Measurements from ENCODE around the gene AKAP10. TPM values are rescaled to one million over a fixed set of nuclear protein-coding genes. Genes with fewer than 3 reads are reported as not detected.

Gene AKAP10
- total RNA-seq, 1 experiment from 2014 or later: 31.6 TPM

DNA sequence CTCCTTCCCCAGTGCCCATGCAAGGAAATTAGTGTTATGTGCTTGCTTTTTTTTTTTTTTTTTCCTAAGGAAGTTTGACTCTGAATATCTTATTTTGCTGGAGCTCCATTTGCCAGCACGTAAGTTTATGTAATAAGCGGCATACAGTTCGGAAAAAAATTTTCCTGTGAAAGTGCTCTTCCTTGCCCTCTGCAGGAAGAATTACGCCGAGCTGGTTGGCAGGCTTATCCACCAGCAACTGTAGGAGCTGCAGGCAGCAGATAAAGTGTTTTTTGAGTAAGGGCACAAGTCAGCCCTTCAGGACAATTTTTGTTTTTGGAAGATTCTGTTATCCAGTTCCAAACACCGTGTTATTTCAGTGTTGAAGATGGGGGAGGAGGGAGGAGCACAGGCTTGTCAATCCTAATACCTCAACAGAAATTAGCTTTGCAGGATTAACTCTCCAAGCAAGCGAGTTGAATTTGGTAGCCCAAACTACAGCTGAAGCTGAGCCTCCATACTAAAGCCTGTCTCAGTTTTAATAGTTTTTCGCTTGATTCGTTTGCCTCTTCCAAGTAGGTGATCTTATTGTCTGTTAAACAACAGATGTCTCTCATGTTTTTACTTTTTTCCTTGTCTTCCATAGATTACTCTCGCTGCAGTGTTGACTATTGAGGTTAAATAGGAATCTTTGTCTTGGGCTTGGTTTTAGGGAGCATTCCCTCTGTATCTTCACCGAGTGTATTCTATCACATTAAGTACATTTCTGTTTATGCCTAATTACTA, 32.7 kb upstream of the AKAP10 start:
- H3K9me2 ChIP-seq (ENCODE audit: insufficient read depth): no peaks in the 10 kb centered on the region
- H3K4me2 ChIP-seq (ENCODE audit: low read length): peak overlapping the region; percentile 91
- no peak overlapping the region; the same call in 1 of the 2 replicates for H3K27ac ChIP-seq (ENCODE audit: low read depth, low read length)
- peak; percentile 54 for DNase-seq (ENCODE audit: low read depth, low spot score)
- H2AFZ ChIP-seq (ENCODE audit: low read depth, low read length, poor library complexity, severe bottlenecking): peak overlapping the region; percentile 41
- H3K4me1 ChIP-seq (ENCODE audit: control insufficient read depth in 1 of 2, insufficient read depth in 2 of 2, low read length in 2 of 2): peaks cover 5 to 25% of the 10 kb centered on the region in 2 experiments; a peak in 2 of 4 replicates
- no peaks in the 10 kb centered on the region for H3K79me2 ChIP-seq (ENCODE audit: insufficient read depth, low read length)
- intact Hi-C loops (cut with micrococcal nuclease): no loop called here
- H3K9ac ChIP-seq (ENCODE audit: low read length): peak overlapping the region; percentile 40; the same call in 1 of the 2 replicates
- H3K9me3 ChIP-seq (ENCODE audit: control insufficient read depth in 1 of 2, insufficient read depth in 1 of 2, low read depth in 1 of 2, low read length in 2 of 2): no peaks in the 10 kb centered on the region
- no peak for TF ChIP-seq EZH2 (IDR thresholded peaks at IDR 0.05)
- TF ChIP-seq, protein P1, sequence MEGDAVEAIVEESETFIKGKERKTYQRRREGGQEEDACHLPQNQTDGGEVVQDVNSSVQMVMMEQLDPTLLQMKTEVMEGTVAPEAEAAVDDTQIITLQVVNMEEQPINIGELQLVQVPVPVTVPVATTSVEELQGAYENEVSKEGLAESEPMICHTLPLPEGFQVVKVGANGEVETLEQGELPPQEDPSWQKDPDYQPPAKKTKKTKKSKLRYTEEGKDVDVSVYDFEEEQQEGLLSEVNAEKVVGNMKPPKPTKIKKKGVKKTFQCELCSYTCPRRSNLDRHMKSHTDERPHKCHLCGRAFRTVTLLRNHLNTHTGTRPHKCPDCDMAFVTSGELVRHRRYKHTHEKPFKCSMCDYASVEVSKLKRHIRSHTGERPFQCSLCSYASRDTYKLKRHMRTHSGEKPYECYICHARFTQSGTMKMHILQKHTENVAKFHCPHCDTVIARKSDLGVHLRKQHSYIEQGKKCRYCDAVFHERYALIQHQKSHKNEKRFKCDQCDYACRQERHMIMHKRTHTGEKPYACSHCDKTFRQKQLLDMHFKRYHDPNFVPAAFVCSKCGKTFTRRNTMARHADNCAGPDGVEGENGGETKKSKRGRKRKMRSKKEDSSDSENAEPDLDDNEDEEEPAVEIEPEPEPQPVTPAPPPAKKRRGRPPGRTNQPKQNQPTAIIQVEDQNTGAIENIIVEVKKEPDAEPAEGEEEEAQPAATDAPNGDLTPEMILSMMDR (IDR thresholded peaks at IDR 0.05 in 2 of 3, conservative IDR thresholded peaks at IDR 0.05 in 1 of 3; ENCODE audit: borderline replicate concordance in 1 of 3, insufficient read depth in 1 of 3, low read depth in 2 of 3, low read length in 2 of 3): peak; percentile 27 to 54 (median 53); a peak in 5 of 6 replicates
- H3K36me3 ChIP-seq (ENCODE audit: control insufficient read depth in 1 of 2, insufficient read depth in 2 of 2, low read length in 2 of 2): no peaks in the 10 kb centered on the region
- H3K4me3 ChIP-seq (replicated peaks in 1 of 2; ENCODE audit: low read depth in 1 of 2, low read length in 2 of 2): peak overlapping the region; percentile 59 to 71
- BruUV-seq (replicated peaks): TSS peak; percentile 42
- ATAC-seq: peak; percentile 28
- ChIA-PET CTCF (interaction anchor here (0.6 to 2.9 kb wide), 10 partner anchors 10 to 105 kb away, joined by 3 to 47 read pairs (median 4); no protein-coding TSS in a partner anchor), POLR2A (interaction anchor here (0.7 to 1.7 kb wide), 2 partner anchors 14 to 934 kb away, joined by 3 read pairs; no protein-coding TSS in a partner anchor), RAD21 (ENCODE audit: low non-redundant PET in 1 of 2, low total read pairs in 2 of 2, uncharacterized antibody in 2 of 2, unreplicated experiment in 2 of 2) (interaction anchor here (0.7 to 2.3 kb wide), 3 partner anchors 17 to 109 kb away, joined by 3 to 7 read pairs (median 4); no protein-coding TSS in a partner anchor)
- H4K20me1 ChIP-seq (ENCODE audit: insufficient read depth): no peaks in the 10 kb centered on the region
- 0 out of 2 replicates have a peak, but pooled peaks cover 5% of the 10 kb centered on the region for H3K27me3 ChIP-seq (ENCODE audit: insufficient read depth, low read length)
